A673 (cell line): ENCODE data around the gene NLRP10.

ENCODE experiments used
- CTCF ChIP-seq: fragments of 300-800, 200-600 bp; sonication (generic); conservative IDR thresholded peaks from 2 replicates; pipeline ENCODE4 v1.5.1; 2017; ENCODE audit warnings: low read depth, mild to moderate bottlenecking, antibody characterized with exemption, low read length, moderate library complexity, mixed read lengths
- EZH2 ChIP-seq: fragments of 200-600 bp; sonication (generic); IDR thresholded peaks from 2 replicates; pipeline ENCODE4 v1.6.1; 2017; ENCODE audit warnings: borderline replicate concordance, low read depth, mild to moderate bottlenecking, mixed read lengths, antibody characterized with exemption, low read length; ENCODE audit not compliant: poor library complexity, severe bottlenecking

- TF ChIP-seq CTCF = no peak
- TF ChIP-seq EZH2 = no peak
These were observed 986 bp downstream of the NLRP10 start for GRCh38 chr11:7964261-7964660.
